K562 (cell line): ENCODE data around the gene ECHDC1. TPM values are rescaled to one million over a fixed set of nuclear protein-coding genes. Genes with fewer than 3 reads are reported as not detected.

Experiments used
- ATAC-seq: fragments of 200-7000 bp; cut with Tn5 transposase; 3 replicates; pipeline ENCODE4 v1.9.1; 2020; ENCODE audit warnings: moderate library complexity
- BruUV-seq: library from RNA; stranded (reverse); fragments of 400-500 nt; replicated peaks from 2 replicates; lab custom pipeline; 2021; lab: Mats Ljungman, UMichigan
- CTCF ChIA-PET: fragments of 300-600 bp; formaldehyde crosslinking; extraction: SDS; loops from one replicate; lab custom pipeline; 2021; ENCODE audit warnings: low intra/inter-chr PET ratio; lab: Yijun Ruan, JAX
- POLR2A ChIA-PET: fragments of 300-600, 350-650 bp; sonication (Branson Sonifier 250); formaldehyde crosslinking; extraction: SDS; loops from one replicate; lab custom pipeline; 2021; ENCODE audit warnings: antibody characterized with exemption, inconsistent platforms; lab: Yijun Ruan, JAX
- DNase-seq, 4 experiments: peaks; one replicate each; pipeline versions ENCODE4 v3.0.0 to v3.0.0-alpha.2; 2011 to 2018; ENCODE audit warnings: low spot score in 3 of 4, mixed read lengths in 3 of 4; ENCODE audit errors: extremely low read depth in 1 of 4
- FAIRE-seq: peaks from 2 replicates; lab custom pipeline; 2011; peaks lifted over from hg19 to GRCh38; lab: Jason Lieb, UNC
- H2AFZ ChIP-seq: 2 replicates; pipeline ENCODE4 v1.6.0; 2011; ENCODE audit warnings: low read depth, low read length, control low read depth, inconsistent platforms
- H3K27ac ChIP-seq: fragments of 200-600 bp; 3 replicates; pipeline ENCODE4 v1.8.0; 2011; ENCODE audit warnings: low read depth, mild to moderate bottlenecking, control low read depth, inconsistent platforms, low read length, moderate library complexity, mixed read lengths; ENCODE audit errors: extremely low read depth
- H3K27me3 ChIP-seq, 2 experiments: fragments of 300-600 bp in 1 of 2; 2 replicates in 1 of 2; 3 replicates in 1 of 2; pipeline versions ENCODE4 v1.6.0 to v1.8.0; 2011; ENCODE audit warnings: inconsistent platforms in 2 of 2, low read length in 2 of 2, mild to moderate bottlenecking in 1 of 2, mixed read lengths in 1 of 2, moderate library complexity in 1 of 2; ENCODE audit not compliant: control insufficient read depth in 2 of 2, insufficient read depth in 2 of 2
- H3K36me3 ChIP-seq: fragments of 300-600 bp; 3 replicates; pipeline ENCODE4 v1.8.0; 2011; ENCODE audit warnings: mild to moderate bottlenecking, low read length, inconsistent platforms; ENCODE audit not compliant: control insufficient read depth, insufficient read depth
- H3K4me1 ChIP-seq, 2 experiments: fragments of 200-600 bp in 1 of 2; replicated peaks in 1 of 2; 2 replicates in 1 of 2; 3 replicates in 1 of 2; pipeline versions ENCODE4 v1.5.1 to v1.8.0; 2011; ENCODE audit warnings: inconsistent platforms in 2 of 2, low read length in 2 of 2, mild to moderate bottlenecking in 1 of 2, mixed read lengths in 1 of 2, moderate library complexity in 1 of 2; ENCODE audit not compliant: control insufficient read depth in 2 of 2, insufficient read depth in 2 of 2
- H3K4me2 ChIP-seq: 2 replicates; pipeline ENCODE4 v1.6.1; 2011; ENCODE audit warnings: low read length, control low read depth, inconsistent platforms, mixed read lengths; ENCODE audit not compliant: insufficient read depth
- H3K4me3 ChIP-seq: fragments of 200-600 bp; sonication (generic), shearing (Covaris generic); 2 replicates; pipeline ENCODE4 v1.5.1; 2016; ENCODE audit warnings: control low read depth, inconsistent platforms
- H3K79me2 ChIP-seq: fragments of 200-600 bp; 3 replicates; pipeline ENCODE4 v1.8.0; 2011; ENCODE audit warnings: low read length, inconsistent platforms; ENCODE audit not compliant: control insufficient read depth, insufficient read depth
- H3K9ac ChIP-seq, 2 experiments: 2 replicates each; pipeline versions ENCODE4 v1.6.0 to v1.6.1; 2011; ENCODE audit warnings: low read depth in 2 of 2, low read length in 2 of 2, control low read depth in 1 of 2, inconsistent platforms in 1 of 2, mild to moderate bottlenecking in 1 of 2, mixed read lengths in 1 of 2; ENCODE audit not compliant: insufficient read depth in 1 of 2
- H3K9me1 ChIP-seq: one replicate; pipeline ENCODE4 v1.6.0; 2011; ENCODE audit warnings: inconsistent platforms, mild to moderate bottlenecking, low read length, moderate library complexity; ENCODE audit not compliant: control insufficient read depth, insufficient read depth
- H3K9me3 ChIP-seq: replicated peaks from 2 replicates; pipeline ENCODE4 v1.5.1; 2011; ENCODE audit warnings: low read depth, low read length, inconsistent platforms; ENCODE audit not compliant: control insufficient read depth, insufficient read depth
- H4K20me1 ChIP-seq: replicated peaks from 2 replicates; pipeline ENCODE4 v1.6.1; 2011; ENCODE audit warnings: low read length, inconsistent platforms, mixed read lengths; ENCODE audit not compliant: control insufficient read depth, insufficient read depth
- MCM7 ChIP-seq, 2 experiments: fragments of 450-650 bp; IDR thresholded peaks; 2 replicates each; pipeline ENCODE4 v1.6.1; 2016 to 2018
- ZNF165 ChIP-seq: fragments of 250-450 bp; sonication (Bioruptor Pico); IDR thresholded peaks from 2 replicates; pipeline ENCODE4 v1.4.0; 2020; ENCODE audit warnings: borderline replicate concordance
- WGBS: fragments of 100-300 bp; shearing (Covaris generic); methylation state at CpG from one replicate; pipeline ENCODE4 v1.1.6; 2016; ENCODE audit warnings: low coverage, mixed read lengths; ENCODE audit not compliant: insufficient coverage; ENCODE audit errors: missing lambda C conversion rate; 5-methylcytosine and 5-hydroxymethylcytosine counted together
- in situ Hi-C: fragments of 300-500 bp; cut with MboI; formaldehyde crosslinking; loops from 4 replicates; pipeline ENCODE4 v1.15.0; 2018; ENCODE audit warnings: inconsistent platforms, mixed read lengths
- intact Hi-C: fragments of 100-400 bp; cut with micrococcal nuclease; formaldehyde crosslinking; loops from 2 replicates; pipeline ENCODE4 v1.14.2; 2022
- polyA plus RNA-seq, 8 experiments: library from polyadenylated mRNA; depleted of rRNA in 4 of 8; stranded (reverse) in 5 of 8; unstranded in 3 of 8; fragments of >200 nt; fragmentation: Nextera tagmentation in 2 of 8; fragmentation: Illumina TruSeq in 1 of 8; extraction: Ambion mirVana in 2 of 8; extraction: Trizol in 1 of 8; gene quantifications; 2 replicates each; pipeline versions ENCODE4 v1.2.1 to v1.2.3, GENCODE V29; 2011 to 2014; ENCODE audit warnings: inconsistent platforms in 1 of 8, missing spikeins in 1 of 8
- total RNA-seq, 7 experiments: library from RNA; depleted of rRNA in 6 of 7; stranded (reverse); fragments of >200 nt in 6 of 7; fragmentation: Illumina TruSeq in 2 of 7; extraction: Trizol in 2 of 7; gene quantifications; 2 replicates each; pipeline versions ENCODE4 v1.2.1 to v1.2.3, GENCODE V29; 2011 to 2021; ENCODE audit warnings: low replicate concordance in 1 of 7
- TF ChIP-seq, protein P1 (sequence below), 2 experiments: fragments of 450-650 bp in 1 of 2; sonication (generic) in 1 of 2; formaldehyde crosslinking in 1 of 2; IDR thresholded peaks in 1 of 2; conservative IDR thresholded peaks in 1 of 2; 2 replicates each; pipeline versions ENCODE4 v1.6.1 to v1.8.1; 2016 to 2023; ENCODE audit warnings: mild to moderate bottlenecking in 2 of 2, moderate library complexity in 2 of 2, inconsistent platforms in 1 of 2, missing genetic modification reagents in 1 of 2
- TF ChIP-seq, protein P2 (sequence below): fragments of 450-650 bp; IDR thresholded peaks from 2 replicates; pipeline ENCODE4 v1.6.1; 2018; ENCODE audit not compliant: partially characterized antibody

The ECHDC1 gene
- total and polyA plus RNA-seq, 9 of the 15 experiments (the other 6 are each of a cell fraction or from before 2014, with no cell fraction given), result 58.0 to 105 (median 78.6) TPM

DNA sequence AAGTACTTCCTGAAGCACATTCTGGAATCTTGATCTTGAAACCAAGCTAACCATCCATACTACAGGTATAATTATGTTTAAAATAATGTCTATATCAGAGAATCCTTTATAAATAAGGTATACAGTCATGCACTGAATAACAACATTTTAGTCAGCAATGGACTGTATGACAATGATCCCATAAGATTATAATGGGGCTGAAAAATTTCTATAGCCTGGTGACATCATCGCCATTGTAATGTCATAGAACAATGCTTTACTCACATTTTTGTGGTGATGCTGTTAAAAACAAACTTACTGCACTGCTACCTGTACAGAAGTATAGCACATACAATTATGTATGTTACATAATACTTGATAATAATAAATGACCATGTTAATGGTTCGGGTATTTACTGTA, 44.9 kb downstream of the ECHDC1 start:
- POLR2A ChIA-PET, result no interaction called here
- intact Hi-C loops (no loop called here), in situ Hi-C loops (no loop called here)
- CTCF ChIA-PET, result no interaction called here
- FAIRE-seq, result no peak
- Histone ChIP-seq H3K27me3 (no peaks in the 10 kb centered on the region), H3K9me1 (no peaks in the 10 kb centered on the region), H3K27ac (no peak overlapping the region), H4K20me1 (no peaks in the 10 kb centered on the region; the same call in 1 of the 2 replicates), H3K4me1 (no peaks in the 10 kb centered on the region), H3K36me3 (peaks cover 22% of the 10 kb centered on the region; the same call in 2 of the 3 replicates), H2AFZ (no peak overlapping the region), H3K9me3 (no peaks in the 10 kb centered on the region), H3K4me2 (no peak overlapping the region), H3K79me2 (peaks cover 12% of the 10 kb centered on the region; the same call in 2 of the 3 replicates), H3K4me3 (no peak overlapping the region), H3K9ac (no peak overlapping the region)
- DNase-seq, result no peak
- TF ChIP-seq ZNF165, result no peak
- TF ChIP-seq, protein P1, sequence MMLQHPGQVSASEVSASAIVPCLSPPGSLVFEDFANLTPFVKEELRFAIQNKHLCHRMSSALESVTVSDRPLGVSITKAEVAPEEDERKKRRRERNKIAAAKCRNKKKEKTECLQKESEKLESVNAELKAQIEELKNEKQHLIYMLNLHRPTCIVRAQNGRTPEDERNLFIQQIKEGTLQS (IDR thresholded peaks at IDR 0.05), result peak; percentile 33; the same call in 1 of the 2 replicates
- TF ChIP-seq, protein P1 (CRISPR knock-in tag; conservative IDR thresholded peaks at IDR 0.05), result no peak
- WGBS, result 81% methylated on average over 2 of the region's 2 CpGs
- ATAC-seq, result no peak
- BruUV-seq, result no TSS peak

DNA sequence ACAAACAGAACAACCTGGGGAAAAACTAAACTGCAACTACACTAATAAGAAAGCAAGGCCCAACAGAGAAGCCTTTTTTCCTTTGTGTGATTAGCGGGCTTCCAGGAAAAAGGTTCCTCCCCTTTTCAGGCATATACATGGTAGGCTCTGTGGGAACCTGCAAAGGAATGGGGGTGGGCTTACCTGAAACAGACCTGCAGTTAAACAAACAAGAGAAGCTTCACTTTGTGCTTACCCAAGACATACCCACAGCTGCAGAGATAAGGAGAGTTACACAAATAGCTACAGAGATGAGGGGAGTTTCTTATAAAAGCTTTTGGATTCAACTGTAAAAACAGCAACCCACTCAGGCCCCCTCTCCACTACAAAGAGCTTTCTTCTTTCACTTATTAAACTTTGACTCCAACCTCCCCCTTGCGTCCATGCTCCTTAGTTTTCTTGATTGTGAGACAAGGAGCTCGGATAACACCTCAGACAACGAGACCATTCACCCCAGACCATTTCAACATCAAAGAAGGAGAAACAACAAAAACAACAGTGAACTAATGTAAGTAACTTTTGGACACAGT, 45.8 kb downstream of the ECHDC1 start:
- no peaks in the 10 kb centered on the region for H3K27me3 ChIP-seq
- H3K27ac ChIP-seq, result no peak overlapping the region
- TF ChIP-seq, protein P2, sequence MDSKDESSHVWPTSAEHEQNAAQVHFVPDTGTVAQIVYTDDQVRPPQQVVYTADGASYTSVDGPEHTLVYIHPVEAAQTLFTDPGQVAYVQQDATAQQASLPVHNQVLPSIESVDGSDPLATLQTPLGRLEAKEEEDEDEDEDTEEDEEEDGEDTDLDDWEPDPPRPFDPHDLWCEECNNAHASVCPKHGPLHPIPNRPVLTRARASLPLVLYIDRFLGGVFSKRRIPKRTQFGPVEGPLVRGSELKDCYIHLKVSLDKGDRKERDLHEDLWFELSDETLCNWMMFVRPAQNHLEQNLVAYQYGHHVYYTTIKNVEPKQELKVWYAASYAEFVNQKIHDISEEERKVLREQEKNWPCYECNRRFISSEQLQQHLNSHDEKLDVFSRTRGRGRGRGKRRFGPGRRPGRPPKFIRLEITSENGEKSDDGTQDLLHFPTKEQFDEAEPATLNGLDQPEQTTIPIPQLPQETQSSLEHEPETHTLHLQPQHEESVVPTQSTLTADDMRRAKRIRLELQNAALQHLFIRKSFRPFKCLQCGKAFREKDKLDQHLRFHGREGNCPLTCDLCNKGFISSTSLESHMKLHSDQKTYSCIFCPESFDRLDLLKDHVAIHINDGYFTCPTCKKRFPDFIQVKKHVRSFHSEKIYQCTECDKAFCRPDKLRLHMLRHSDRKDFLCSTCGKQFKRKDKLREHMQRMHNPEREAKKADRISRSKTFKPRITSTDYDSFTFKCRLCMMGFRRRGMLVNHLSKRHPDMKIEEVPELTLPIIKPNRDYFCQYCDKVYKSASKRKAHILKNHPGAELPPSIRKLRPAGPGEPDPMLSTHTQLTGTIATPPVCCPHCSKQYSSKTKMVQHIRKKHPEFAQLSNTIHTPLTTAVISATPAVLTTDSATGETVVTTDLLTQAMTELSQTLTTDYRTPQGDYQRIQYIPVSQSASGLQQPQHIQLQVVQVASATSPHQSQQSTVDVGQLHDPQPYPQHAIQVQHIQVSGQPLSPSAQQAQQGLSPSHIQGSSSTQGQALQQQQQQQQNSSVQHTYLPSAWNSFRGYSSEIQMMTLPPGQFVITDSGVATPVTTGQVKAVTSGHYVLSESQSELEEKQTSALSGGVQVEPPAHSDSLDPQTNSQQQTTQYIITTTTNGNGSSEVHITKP, result peak; percentile 11
- TF ChIP-seq MCM7 (IDR thresholded peaks at IDR 0.05), result no peak
- no peaks in the 10 kb centered on the region for H3K4me1 ChIP-seq
- intact Hi-C loops, result no loop called here
- ChIA-PET CTCF (no interaction called here), POLR2A (interaction anchor here (0.9 kb wide), 1 partner anchor 241 kb away, joined by 3 read pairs; no protein-coding TSS in a partner anchor)
- no peaks in the 10 kb centered on the region for H3K9me1 ChIP-seq
- no peak overlapping the region for H3K9ac ChIP-seq
- 82% methylated on average over 4 of the region's 4 CpGs for WGBS
- H3K4me3 ChIP-seq, result no peak overlapping the region
- peak; percentile 42; the same call in 2 of the 3 replicates for ATAC-seq
- peak; percentile 59 for FAIRE-seq
- H3K4me2 ChIP-seq, result no peak overlapping the region
- BruUV-seq, result no TSS peak
- no peaks in the 10 kb centered on the region for H3K9me3 ChIP-seq
- in situ Hi-C loops, result no loop called here
- peaks cover 10% of the 10 kb centered on the region; the same call in 2 of the 3 replicates for H3K79me2 ChIP-seq
- H3K36me3 ChIP-seq, result peaks cover 22% of the 10 kb centered on the region; the same call in 2 of the 3 replicates
- no peak for DNase-seq
- no peak overlapping the region for H2AFZ ChIP-seq
- H4K20me1 ChIP-seq, result no peaks in the 10 kb centered on the region; the same call in 1 of the 2 replicates
